H1 (cell line): ENCODE results near the gene PRKCA. TPM values are rescaled to one million over a fixed set of nuclear protein-coding genes. Genes with fewer than 3 reads are reported as not detected.

Experiments used
- CTCF ChIA-PET: fragments of 300-600 bp; sonication (Branson Sonifier 250); formaldehyde crosslinking; loops from one replicate; lab custom pipeline; 2021; ENCODE audit not compliant: partially characterized antibody; lab: Charles Lee
- POLR2A ChIA-PET: fragments of 300-600 bp; sonication (Branson Sonifier 250); formaldehyde crosslinking; loops from one replicate; lab custom pipeline; 2021; ENCODE audit warnings: inconsistent platforms; ENCODE audit not compliant: partially characterized antibody; lab: Charles Lee
- DNase-seq, 2 experiments: peaks; one replicate each; pipeline versions ENCODE4 v3.0.0 to v3.0.0-alpha.2; 2010 to 2022; ENCODE audit warnings: low spot score in 2 of 2, low read depth in 1 of 2, mixed read lengths in 1 of 2
- FAIRE-seq: peaks from 2 replicates; lab custom pipeline; 2011; peaks lifted over from hg19 to GRCh38; lab: Jason Lieb, UNC
- H2AFZ ChIP-seq: 2 replicates; pipeline ENCODE4 v1.8.1; 2012; ENCODE audit warnings: low read length, inconsistent platforms
- H2AK5ac ChIP-seq: 2 replicates; pipeline ENCODE4 v1.6.1; 2013; ENCODE audit warnings: low read depth, low read length
- H2BK120ac ChIP-seq: replicated peaks from 2 replicates; pipeline ENCODE3; 2013; ENCODE audit warnings: low read depth, low read length, inconsistent platforms
- H2BK12ac ChIP-seq: 2 replicates; pipeline ENCODE4 v1.6.1; 2013; ENCODE audit warnings: low read depth, low read length
- H2BK15ac ChIP-seq: 2 replicates; pipeline ENCODE4 v1.6.1; 2013; ENCODE audit warnings: low read length
- H2BK20ac ChIP-seq: 2 replicates; pipeline ENCODE4 v1.6.1; 2013; ENCODE audit warnings: low read length
- H2BK5ac ChIP-seq: 2 replicates; pipeline ENCODE4 v1.6.1; 2013; ENCODE audit warnings: low read depth, low read length
- H3K14ac ChIP-seq: 2 replicates; pipeline ENCODE4 v1.6.1; 2013; ENCODE audit warnings: inconsistent platforms; ENCODE audit not compliant: insufficient read length
- H3K18ac ChIP-seq: 2 replicates; pipeline ENCODE4 v1.6.1; 2013; ENCODE audit warnings: low read length; ENCODE audit errors: extremely low read depth
- H3K23ac ChIP-seq: 2 replicates; pipeline ENCODE4 v1.6.1; 2013; ENCODE audit warnings: inconsistent platforms; ENCODE audit not compliant: insufficient read length
- H3K23me2 ChIP-seq: 2 replicates; pipeline ENCODE4 v1.6.1; 2013; ENCODE audit warnings: low read depth, low read length
- H3K27ac ChIP-seq: 2 replicates; pipeline ENCODE4 v1.6.1; 2011; ENCODE audit warnings: low read depth, low read length, inconsistent platforms
- H3K27me3 ChIP-seq, 4 experiments: replicated peaks in 1 of 4; 1 replicate in 1 of 4; 2 replicates in 3 of 4; pipeline versions ENCODE4 v1.6.1 to v1.8.1; 2011 to 2013; ENCODE audit warnings: low read length in 3 of 4, mild to moderate bottlenecking in 3 of 4, inconsistent platforms in 2 of 4, mixed read lengths in 2 of 4, moderate library complexity in 1 of 4; ENCODE audit not compliant: control insufficient read depth in 3 of 4, insufficient read depth in 3 of 4; ENCODE audit errors: extremely low read depth in 1 of 4
- H3K36me3 ChIP-seq, 4 experiments: 2 replicates each; pipeline versions ENCODE4 v1.6.1 to v1.8.1; 2011 to 2013; ENCODE audit warnings: mild to moderate bottlenecking in 4 of 4, low read length in 3 of 4, moderate library complexity in 2 of 4, control low read depth in 1 of 4, inconsistent platforms in 1 of 4; ENCODE audit not compliant: insufficient read depth in 4 of 4, control insufficient read depth in 2 of 4
- H3K4ac ChIP-seq: replicated peaks from 2 replicates; pipeline ENCODE3; 2013; ENCODE audit warnings: low read length, low read depth, mixed read lengths, inconsistent platforms; ENCODE audit not compliant: insufficient read length
- H3K4me1 ChIP-seq, 4 experiments: replicated peaks in 1 of 4; 1 replicate in 1 of 4; 2 replicates in 3 of 4; pipeline versions ENCODE4 v1.6.1 to v1.8.1; 2011 to 2013; ENCODE audit warnings: low read length in 3 of 4, inconsistent platforms in 2 of 4, mixed read lengths in 1 of 4; ENCODE audit not compliant: insufficient read depth in 4 of 4, control insufficient read depth in 3 of 4
- H3K4me2 ChIP-seq, 2 experiments: 2 replicates each; pipeline versions ENCODE4 v1.6.1 to v1.8.1; 2011 to 2013; ENCODE audit warnings: low read depth in 2 of 2, low read length in 2 of 2, control low read depth in 1 of 2, inconsistent platforms in 1 of 2, mild to moderate bottlenecking in 1 of 2; ENCODE audit not compliant: insufficient read depth in 1 of 2
- H3K4me3 ChIP-seq, 4 experiments: fragments of 200-600, 300-600 bp in 1 of 4; sonication (generic), shearing (Covaris generic), sonication (Bioruptor Twin) in 1 of 4; 2 replicates each; pipeline versions ENCODE4 v1.5.1 to v1.8.1; 2011 to 2016; ENCODE audit warnings: low read length in 4 of 4, low read depth in 3 of 4, control low read depth in 2 of 4, inconsistent platforms in 2 of 4, mild to moderate bottlenecking in 2 of 4, mixed read lengths in 1 of 4, moderate library complexity in 1 of 4; ENCODE audit not compliant: insufficient read depth in 2 of 4; ENCODE audit errors: extremely low read depth in 1 of 4
- H3K56ac ChIP-seq: replicated peaks from 2 replicates; pipeline ENCODE3; 2013; ENCODE audit warnings: low read depth, mild to moderate bottlenecking, mixed read lengths, low read length, inconsistent platforms; ENCODE audit not compliant: insufficient read length
- H3K79me1 ChIP-seq: 2 replicates; pipeline ENCODE4 v1.6.1; 2013; ENCODE audit warnings: low read depth, low read length, control low read depth
- H3K79me2 ChIP-seq, 2 experiments: 2 replicates each; pipeline versions ENCODE4 v1.6.1 to v1.8.1; 2012 to 2013; ENCODE audit warnings: low read length in 2 of 2, mild to moderate bottlenecking in 2 of 2, inconsistent platforms in 1 of 2; ENCODE audit not compliant: insufficient read depth in 2 of 2, control insufficient read depth in 1 of 2
- H3K9ac ChIP-seq, 4 experiments: replicated peaks in 1 of 4; 1 replicate in 1 of 4; 2 replicates in 3 of 4; pipeline versions ENCODE4 v1.6.1 to v1.8.1; 2011 to 2013; ENCODE audit warnings: low read depth in 3 of 4, low read length in 3 of 4, control low read depth in 2 of 4, mild to moderate bottlenecking in 2 of 4, moderate library complexity in 2 of 4, inconsistent platforms in 1 of 4; ENCODE audit errors: extremely low read depth in 1 of 4
- H3K9me3 ChIP-seq, 2 experiments: 2 replicates each; pipeline versions ENCODE4 v1.6.1 to v1.8.1; 2012 to 2013; ENCODE audit warnings: mild to moderate bottlenecking in 2 of 2, moderate library complexity in 2 of 2, control low read depth in 1 of 2, inconsistent platforms in 1 of 2, low read depth in 1 of 2, low read length in 1 of 2, mixed read lengths in 1 of 2; ENCODE audit not compliant: insufficient read depth in 2 of 2
- H4K20me1 ChIP-seq, 2 experiments: replicated peaks in 1 of 2; 2 replicates each; pipeline versions ENCODE3 to v1.8.1; 2011 to 2013; ENCODE audit warnings: inconsistent platforms in 2 of 2, low read length in 2 of 2, mild to moderate bottlenecking in 1 of 2; ENCODE audit not compliant: insufficient read depth in 2 of 2, control insufficient read depth in 1 of 2
- H4K5ac ChIP-seq: 2 replicates; pipeline ENCODE4 v1.6.1; 2013; ENCODE audit warnings: low read length, low read depth, mixed read lengths, inconsistent platforms; ENCODE audit not compliant: insufficient read length
- H4K8ac ChIP-seq: 2 replicates; pipeline ENCODE4 v1.8.0; 2013; ENCODE audit warnings: mild to moderate bottlenecking, moderate library complexity, low read length, inconsistent platforms; ENCODE audit not compliant: insufficient read depth; ENCODE audit errors: extremely low read depth
- H4K91ac ChIP-seq: replicated peaks from 2 replicates; pipeline ENCODE3; 2013; ENCODE audit warnings: low read length, mixed read lengths, inconsistent platforms; ENCODE audit not compliant: insufficient read length
- YY1 ChIP-seq: IDR thresholded peaks from 2 replicates; pipeline ENCODE4 v1.6.1; 2011; ENCODE audit warnings: low read depth, mild to moderate bottlenecking, low read length
- WGBS, 2 experiments: shearing (Covaris generic) in 1 of 2; methylation state at CpG; one replicate each; pipeline versions ENCODE4 v1.1.6 to v1.1.7; 2013 to 2015; ENCODE audit warnings: low lambda C conversion rate in 2 of 2, mixed read lengths in 2 of 2, inconsistent platforms in 1 of 2, low coverage in 1 of 2, missing lambda C conversion rate in 1 of 2; ENCODE audit not compliant: insufficient replicate concordance in 2 of 2, insufficient coverage in 1 of 2, insufficient read length in 1 of 2; ENCODE audit errors: extremely low coverage in 1 of 2, missing lambda C conversion rate in 1 of 2; 5-methylcytosine and 5-hydroxymethylcytosine counted together
- polyA plus RNA-seq, 7 experiments: library from polyadenylated mRNA; depleted of rRNA in 3 of 7; stranded (reverse) in 5 of 7; unstranded in 2 of 7; fragments of >200 nt in 5 of 7; fragments of 200-250 nt in 2 of 7; gene quantifications; 1 replicate in 5 of 7; 2 replicates in 1 of 7; 4 replicates in 1 of 7; pipeline versions ENCODE4 v1.2.1 to v1.2.3, GENCODE V29; 2011 to 2013; ENCODE audit warnings: missing spikeins in 2 of 7, mixed read lengths in 2 of 7
- total RNA-seq: library from RNA; stranded (reverse); fragmentation: NEBNext Ultra II Directional; extraction: Animal tissue kit (Norgen Biotek cat#: 25700); gene quantifications from 2 replicates; pipeline ENCODE4 v1.2.1, GENCODE V29; 2021

The PRKCA gene
- total and polyA plus RNA-seq, 2 of the 8 experiments (the other 6 are each of a cell fraction or from before 2014, with no cell fraction given), result 5.8 to 17.8 TPM

DNA sequence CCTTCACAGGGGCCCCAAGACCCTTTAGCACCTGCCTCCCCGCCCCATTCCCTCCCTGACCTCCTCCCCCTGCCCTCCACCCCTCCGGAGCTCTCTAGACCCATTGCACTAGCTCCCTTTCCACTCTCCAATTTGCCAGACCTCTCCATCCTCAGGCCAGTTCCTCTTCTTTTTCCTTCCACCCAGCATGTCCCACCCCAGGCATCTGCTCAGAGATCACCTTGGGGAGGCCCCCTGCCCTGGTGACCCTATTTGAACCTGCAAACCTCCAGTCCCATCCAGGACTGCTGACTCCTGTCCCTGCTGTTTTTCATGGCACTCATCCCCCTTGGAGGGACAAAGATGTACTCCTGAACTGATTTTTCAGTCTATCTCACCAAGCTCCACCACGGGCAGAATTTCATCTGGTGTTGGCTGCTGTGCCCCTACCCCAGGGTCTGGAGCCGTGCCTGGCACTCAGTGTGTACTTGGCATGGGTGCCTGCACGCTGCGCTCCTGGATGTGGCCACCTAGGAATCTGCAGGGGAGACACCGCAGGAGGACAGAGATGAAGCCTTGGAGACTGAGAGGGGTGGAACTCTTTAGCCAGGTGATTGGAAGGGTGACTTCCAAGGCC, 446.9 kb downstream of the PRKCA start:
- Histone ChIP-seq H3K27ac (no peak overlapping the region), H2BK120ac (no peak overlapping the region), H2BK5ac (no peak overlapping the region), H3K9ac (no peak overlapping the region), H3K23ac (no peak overlapping the region), H3K4ac (no peak overlapping the region), H2AK5ac (no peak overlapping the region), H3K4me2 (no peak overlapping the region), H4K20me1 (no peaks in the 10 kb centered on the region), H3K14ac (no peak overlapping the region), H3K56ac (no peak overlapping the region), H3K27me3 (no peaks in the 10 kb centered on the region), H3K9me3 (no peaks in the 10 kb centered on the region), H2BK20ac (no peak overlapping the region), H3K36me3 (peaks cover 0 to 3% (median 0%) of the 10 kb centered on the region in 4 experiments; a peak in 1 of 8 replicates), H2BK12ac (no peak overlapping the region), H4K5ac (no peak overlapping the region), H4K91ac (no peak overlapping the region), H3K4me1 (peaks cover 0 to 8% (median 4%) of the 10 kb centered on the region in 4 experiments; a peak in 2 of 7 replicates), H3K23me2 (no peaks in the 10 kb centered on the region), H3K79me2 (no peaks in the 10 kb centered on the region), H4K8ac (no peak overlapping the region), H3K79me1 (no peaks in the 10 kb centered on the region), H2AFZ (no peak overlapping the region), H2BK15ac (no peak overlapping the region), H3K4me3 (no peak overlapping the region), H3K18ac (no peak overlapping the region)
- CTCF ChIA-PET, result interaction anchor here (0.6 to 1.1 kb wide), 2 partner anchors 64 to 149 kb away, joined by 3 read pairs; no protein-coding TSS in a partner anchor
- no peak for TF ChIP-seq YY1
- POLR2A ChIA-PET, result no interaction called here
- WGBS, 2 experiments, result 89% methylated on average over 7 of the region's 7 CpGs; no CpG with 5 or more reads in 1 of the 2 experiments
- DNase-seq (no peak), FAIRE-seq (no peak)
